T-helper 2 cell treated with Interferon-gamma antibody and Interleukin-4, amounts not matched to agents 5 μg/mL and 100 μg/mL, for 36 hours (primary cell): Measurements from ENCODE around the gene DAPL1.
"Not testable (repeated sequence)": the region's sequence is repeated elsewhere in the genome, so short reads cannot be mapped to it uniquely, and the experiment has no call there.

Source experiments
- DNase-seq: peaks from one replicate; pipeline ENCODE4 v3.0.0; 2021; ENCODE audit warnings: low spot score
- H3K27ac Mint-ChIP-seq: one replicate; pipeline ENCODE4 v1.8.0; 2021; ENCODE audit warnings: mild to moderate bottlenecking, mixed read lengths
- H3K27me3 Mint-ChIP-seq: one replicate; pipeline ENCODE4 v1.8.0; 2021; ENCODE audit warnings: low read depth, mixed read lengths
- H3K36me3 Mint-ChIP-seq: one replicate; pipeline ENCODE4 v1.8.0; 2021; ENCODE audit warnings: low read depth, mixed read lengths
- H3K4me1 Mint-ChIP-seq: one replicate; pipeline ENCODE4 v1.8.0; 2021; ENCODE audit warnings: low read depth, mixed read lengths
- H3K4me3 Mint-ChIP-seq: one replicate; pipeline ENCODE4 v1.8.0; 2022; ENCODE audit warnings: mild to moderate bottlenecking, moderate library complexity, mixed read lengths
- H3K9me3 Mint-ChIP-seq: one replicate; pipeline ENCODE4 v1.8.0; 2021; ENCODE audit warnings: mixed read lengths

Gene DAPL1

GRCh38 chr2:158822193-158822592, 27.1 kb downstream of the DAPL1 start:
- Mint-ChIP-seq H3K4me1 (peaks cover 3% of the 10 kb centered on the region), H3K9me3 (no peaks in the 10 kb centered on the region), H3K36me3 (no peaks in the 10 kb centered on the region), H3K27me3 (peaks cover 6% of the 10 kb centered on the region), H3K4me3 (no peak overlapping the region), H3K27ac (no peak overlapping the region)
- no peak for DNase-seq

DNA sequence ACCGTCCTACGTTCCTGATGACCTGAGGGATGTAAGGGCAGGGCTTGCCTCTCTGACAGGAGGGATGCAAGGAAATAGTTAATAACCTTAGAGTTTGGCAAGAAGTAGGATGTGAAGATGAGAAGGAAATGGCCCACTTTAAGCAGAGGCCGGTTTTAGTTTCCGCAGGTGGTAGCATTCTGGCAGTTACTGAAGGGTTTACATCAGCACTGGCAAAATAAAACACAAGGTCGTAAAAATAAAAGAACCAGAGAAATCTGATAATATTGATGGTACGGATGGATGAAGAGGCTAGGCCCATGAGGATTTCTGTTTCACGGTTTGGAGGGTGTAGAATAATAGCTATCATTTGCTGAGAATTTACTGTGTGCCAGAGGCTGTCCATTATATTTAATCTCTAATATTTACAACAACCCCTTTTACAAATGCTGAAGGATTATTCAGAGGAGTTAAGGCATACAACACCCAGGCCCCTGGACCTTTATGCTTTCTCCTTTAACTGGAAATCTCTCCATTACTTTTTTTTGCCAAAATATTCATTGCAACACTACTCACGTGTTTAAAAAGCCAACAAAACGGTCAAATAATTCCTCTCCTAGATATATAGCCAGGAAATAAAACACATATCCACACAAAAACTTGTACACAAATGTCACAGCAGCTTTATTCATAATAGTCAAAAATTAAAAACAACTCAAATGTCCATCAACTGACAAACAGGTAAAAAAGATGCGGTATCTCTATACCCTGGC, 28.5 kb downstream of the DAPL1 start:
- H3K36me3 Mint-ChIP-seq, result no peaks in the 10 kb centered on the region

DNA sequence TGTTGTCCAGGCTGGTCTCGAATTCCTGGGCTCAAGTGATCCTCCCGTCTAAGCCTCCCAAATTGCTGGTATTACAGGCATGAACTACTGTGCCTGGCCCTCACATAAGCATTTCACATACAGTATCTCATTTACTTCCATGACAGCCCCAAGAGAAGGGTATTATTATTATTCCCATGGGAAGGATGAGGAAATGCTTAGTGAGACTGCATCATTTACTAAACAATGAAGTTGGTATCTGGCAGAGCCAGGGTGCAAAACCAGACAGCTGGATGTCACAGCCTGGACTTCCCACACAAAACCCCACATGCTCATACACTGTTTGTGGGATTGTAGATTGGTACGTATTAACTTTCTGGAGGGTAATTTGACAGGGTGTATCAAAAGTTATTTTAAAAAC, 29.9 kb downstream of the DAPL1 start:
- Mint-ChIP-seq H3K36me3 (no peaks in the 10 kb centered on the region), H3K27me3 (peaks cover 3% of the 10 kb centered on the region), H3K4me1 (no peaks in the 10 kb centered on the region), H3K27ac (no peak overlapping the region), H3K9me3 (no peaks in the 10 kb centered on the region), H3K4me3 (no peak overlapping the region)
- no peak for DNase-seq

More for the DNA sequence above, 28.5 kb downstream of the DAPL1 start:
- no peaks in the 10 kb centered on the region for H3K9me3 Mint-ChIP-seq
- H3K4me3 Mint-ChIP-seq, result no peak overlapping the region
- H3K27ac Mint-ChIP-seq, result no peak overlapping the region
- no peaks in the 10 kb centered on the region for H3K4me1 Mint-ChIP-seq
- no peak for DNase-seq
- peaks cover 6% of the 10 kb centered on the region for H3K27me3 Mint-ChIP-seq

GRCh38 chr2:158826965-158827364, 31.8 kb downstream of the DAPL1 start:
- H3K4me1 Mint-ChIP-seq, result no peaks in the 10 kb centered on the region
- no peak for DNase-seq
- no peak overlapping the region for H3K27ac Mint-ChIP-seq
- no peaks in the 10 kb centered on the region for H3K9me3 Mint-ChIP-seq
- H3K27me3 Mint-ChIP-seq, result no peaks in the 10 kb centered on the region
- no peak overlapping the region for H3K4me3 Mint-ChIP-seq
- no peaks in the 10 kb centered on the region for H3K36me3 Mint-ChIP-seq

DNA sequence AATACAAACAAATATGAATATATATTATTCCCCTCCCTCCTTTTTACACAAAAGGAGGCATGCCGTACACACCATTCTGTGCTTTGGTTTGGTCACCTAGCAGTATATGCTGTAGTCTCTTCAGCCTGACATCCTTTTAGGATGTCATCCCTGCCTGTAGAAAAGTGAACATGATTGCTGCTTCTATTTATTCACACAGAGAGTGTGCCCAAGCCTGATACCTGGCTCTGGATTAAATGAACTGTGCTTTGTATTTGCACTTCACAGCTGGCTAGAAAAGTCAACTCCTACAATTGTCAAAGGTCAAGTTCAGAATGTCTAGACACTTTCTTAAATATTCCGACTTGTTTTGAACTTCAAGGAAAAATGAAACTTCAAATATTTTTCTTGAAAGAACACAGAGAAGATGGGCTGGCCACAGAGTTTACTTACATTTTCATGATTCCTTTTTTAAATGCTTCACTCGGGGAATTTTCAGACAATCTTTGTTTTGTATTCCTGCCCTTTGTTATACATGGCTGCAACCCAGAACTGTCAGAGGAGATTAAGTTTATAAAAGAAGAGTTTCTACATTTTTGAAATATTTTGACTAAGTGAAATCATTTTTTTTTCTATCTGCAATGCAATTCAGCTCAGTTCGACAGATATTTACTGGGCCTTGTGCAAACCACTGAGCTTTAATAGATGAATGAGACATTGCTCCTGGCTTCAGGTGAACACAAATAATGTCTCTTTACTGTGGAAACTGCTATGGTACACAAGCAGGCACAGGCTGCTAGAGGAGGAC, 33.5 kb downstream of the DAPL1 start:
- Mint-ChIP-seq H3K36me3 (no peaks in the 10 kb centered on the region), H3K4me3 (no peak overlapping the region), H3K9me3 (no peaks in the 10 kb centered on the region), H3K27ac (no peak overlapping the region), H3K27me3 (no peaks in the 10 kb centered on the region), H3K4me1 (no peaks in the 10 kb centered on the region)
- DNase-seq, result no peak

DNA sequence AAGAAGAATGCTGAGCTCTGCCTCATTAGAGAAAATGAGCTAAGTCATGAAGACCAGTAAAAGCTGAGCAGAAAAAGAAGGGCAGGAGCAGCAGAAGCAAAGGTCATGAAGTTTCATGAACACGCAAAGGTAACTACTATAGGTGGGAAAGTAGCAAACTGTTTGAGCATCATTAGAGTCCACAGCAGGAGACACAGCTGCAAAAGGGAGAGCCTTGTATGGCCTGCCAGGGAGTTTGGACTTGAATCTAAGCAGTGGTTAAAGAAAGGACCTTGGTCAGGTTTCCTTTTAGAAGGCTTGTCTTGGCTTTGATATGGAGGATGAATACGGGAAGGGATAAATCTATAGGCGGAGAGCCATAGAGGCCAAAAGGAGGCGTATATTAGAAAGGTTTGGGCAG, 34.0 kb downstream of the DAPL1 start:
- Mint-ChIP-seq H3K27ac (no peak overlapping the region), H3K4me3 (no peak overlapping the region), H3K9me3 (no peaks in the 10 kb centered on the region), H3K4me1 (no peaks in the 10 kb centered on the region), H3K27me3 (no peaks in the 10 kb centered on the region), H3K36me3 (no peaks in the 10 kb centered on the region)
- DNase-seq, result no peak

DNA sequence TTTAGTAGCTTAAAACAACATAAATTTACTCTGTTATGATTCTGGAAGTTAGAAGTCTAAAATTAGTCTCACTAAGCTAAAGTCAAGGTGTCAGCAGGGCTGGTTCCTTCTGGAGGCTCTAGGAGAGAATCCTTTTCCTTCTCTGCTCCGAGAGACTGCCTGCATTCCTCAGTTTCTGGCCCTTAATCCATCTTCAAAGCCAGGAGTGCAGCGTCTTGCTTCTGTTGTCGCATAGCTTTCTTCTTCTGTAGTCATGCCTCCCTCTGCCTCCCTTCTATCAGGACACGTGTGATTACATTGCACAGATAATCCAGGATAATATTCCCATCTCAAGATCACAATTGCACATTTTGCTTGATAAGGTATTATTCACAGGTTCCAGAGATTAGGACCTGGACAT, 35.1 kb downstream of the DAPL1 start:
- Mint-ChIP-seq H3K4me3 (no peak overlapping the region), H3K27ac (no peak overlapping the region), H3K27me3 (no peaks in the 10 kb centered on the region), H3K36me3 (no peaks in the 10 kb centered on the region), H3K4me1 (no peaks in the 10 kb centered on the region), H3K9me3 (no peaks in the 10 kb centered on the region)
- no peak for DNase-seq

DNA sequence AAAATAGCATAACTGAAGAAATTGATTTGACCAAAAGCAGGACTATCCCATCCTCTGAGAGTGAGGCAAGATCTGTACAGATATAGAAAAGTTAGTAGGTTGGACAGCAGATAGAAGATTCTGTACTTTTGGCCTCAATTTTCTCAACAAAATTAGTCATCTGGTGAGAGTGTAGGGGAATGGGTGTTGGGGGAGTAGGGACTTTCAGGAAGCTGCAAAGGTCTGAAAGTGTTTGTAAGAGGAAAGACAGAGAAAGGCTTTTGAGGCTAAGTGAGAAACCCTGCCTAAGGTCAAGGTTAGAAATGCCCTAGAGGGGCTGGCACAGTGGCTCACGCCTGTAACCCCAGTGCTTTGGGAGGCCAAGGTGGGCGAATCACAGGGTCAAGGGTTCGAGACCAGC, 40.3 kb downstream of the DAPL1 start:
- Mint-ChIP-seq H3K27ac (no peak overlapping the region), H3K4me3 (no peak overlapping the region), H3K27me3 (no peaks in the 10 kb centered on the region), H3K4me1 (no peaks in the 10 kb centered on the region), H3K9me3 (no peaks in the 10 kb centered on the region), H3K36me3 (no peaks in the 10 kb centered on the region)
- DNase-seq, result no peak

- no peak for DNase-seq
- Mint-ChIP-seq H3K27me3 (no peaks in the 10 kb centered on the region), H3K27ac (no peak overlapping the region), H3K4me1 (no peaks in the 10 kb centered on the region), H3K9me3 (no peaks in the 10 kb centered on the region), H3K36me3 (no peaks in the 10 kb centered on the region), H3K4me3 (no peak overlapping the region)
Observed at GRCh38 chr2:158837645-158838044, 42.5 kb downstream of the DAPL1 start.

DNA sequence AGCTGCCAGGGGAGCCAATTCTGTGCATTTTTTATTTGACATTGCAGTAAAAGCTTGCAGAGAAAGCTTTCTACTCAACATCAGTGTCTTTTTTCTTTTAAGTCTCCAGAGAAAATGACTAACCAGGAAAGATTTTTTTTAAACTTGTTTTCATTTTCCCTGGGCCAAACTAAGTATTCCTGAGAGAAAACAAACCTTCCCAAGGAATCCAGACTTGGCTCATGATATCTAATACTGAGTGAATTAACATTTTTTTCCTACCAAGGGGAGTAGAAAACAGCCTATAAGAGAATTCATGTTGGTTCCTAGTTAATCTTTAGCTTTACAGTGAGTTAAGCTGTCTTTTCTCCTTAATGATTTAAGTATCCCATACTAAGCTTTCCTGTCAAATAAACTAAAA, 46.7 kb downstream of the DAPL1 start:
- Mint-ChIP-seq H3K27ac (no peak overlapping the region), H3K9me3 (no peaks in the 10 kb centered on the region)
- DNase-seq, result no peak

DNA sequence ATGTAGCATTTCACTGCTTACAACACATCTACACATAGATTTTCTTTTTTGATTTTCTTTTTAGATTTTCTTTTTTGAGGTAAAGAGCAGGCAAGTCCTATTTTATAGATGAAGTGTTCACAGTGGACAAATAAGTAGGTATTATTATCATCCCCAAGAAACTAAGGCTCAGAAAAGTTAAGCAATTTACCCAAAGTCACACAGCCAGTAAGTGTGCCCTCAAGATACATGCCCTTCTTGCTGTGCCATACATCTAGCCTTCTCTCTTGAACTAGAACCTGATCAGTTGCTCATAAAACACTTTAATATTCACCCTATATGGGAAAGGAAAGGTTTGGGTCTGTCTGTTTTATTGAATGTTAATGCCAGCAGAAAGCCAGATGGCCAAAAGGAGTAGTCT, 50.3 kb downstream of the DAPL1 start:
- Mint-ChIP-seq H3K27me3 (peaks cover 4% of the 10 kb centered on the region), H3K4me3 (no peak overlapping the region), H3K36me3 (no peaks in the 10 kb centered on the region), H3K4me1 (no peaks in the 10 kb centered on the region), H3K9me3 (no peaks in the 10 kb centered on the region), H3K27ac (no peak overlapping the region)
- no peak for DNase-seq

More for the DNA sequence above, 46.7 kb downstream of the DAPL1 start:
- H3K4me1 Mint-ChIP-seq, result no peaks in the 10 kb centered on the region
- H3K4me3 Mint-ChIP-seq, result no peak overlapping the region
- no peaks in the 10 kb centered on the region for H3K36me3 Mint-ChIP-seq
- H3K27me3 Mint-ChIP-seq, result peaks cover 4% of the 10 kb centered on the region

DNA sequence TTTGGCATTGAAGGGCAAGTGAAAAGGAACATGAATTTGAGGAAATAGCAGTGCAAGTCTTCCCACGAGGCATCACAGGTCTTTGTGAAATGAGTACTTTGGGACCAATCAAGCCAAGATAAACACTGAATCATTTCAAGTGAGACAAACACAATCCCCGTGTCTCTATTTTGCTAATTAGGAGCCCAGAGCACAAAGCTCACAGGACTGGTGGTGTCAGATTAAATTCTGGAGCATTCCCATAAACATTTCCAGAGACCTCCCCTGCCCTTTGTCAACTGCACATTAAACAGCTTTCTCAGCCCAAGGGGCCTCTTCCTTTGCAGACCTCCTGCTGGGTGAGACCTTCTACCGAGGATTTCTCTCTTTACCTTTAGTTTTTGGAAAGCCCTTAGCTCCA, 50.7 kb downstream of the DAPL1 start:
- Mint-ChIP-seq H3K36me3 (no peaks in the 10 kb centered on the region), H3K9me3 (no peaks in the 10 kb centered on the region), H3K4me1 (no peaks in the 10 kb centered on the region), H3K4me3 (no peak overlapping the region), H3K27me3 (peaks cover 4% of the 10 kb centered on the region), H3K27ac (no peak overlapping the region)
- no peak for DNase-seq

DNA sequence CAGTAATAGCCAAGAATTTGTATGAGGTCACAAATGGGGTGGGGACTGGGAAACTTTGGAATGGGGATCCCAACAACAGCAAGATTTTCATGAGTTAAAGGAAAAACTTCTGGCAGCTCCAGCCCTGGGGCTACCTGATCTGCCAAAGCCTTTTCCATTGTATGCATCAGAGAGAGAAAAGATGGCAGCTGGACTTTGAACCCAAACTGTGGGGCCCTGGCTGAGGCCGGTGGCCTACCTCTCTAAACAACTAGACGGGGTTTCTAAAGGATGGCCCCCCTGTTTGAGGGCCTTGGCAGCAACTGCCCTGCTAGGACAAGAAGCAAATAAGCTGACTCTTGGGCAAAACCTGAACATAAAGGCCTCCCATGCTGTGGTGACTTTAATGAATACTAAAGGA, 52.4 kb downstream of the DAPL1 start:
- not testable (repeated sequence) for H3K4me1 Mint-ChIP-seq

GRCh38 chr2:158848031-158848970, 53.2 kb downstream of the DAPL1 start:
- H3K27ac Mint-ChIP-seq, H3K4me1 Mint-ChIP-seq, H3K4me3 Mint-ChIP-seq, H3K36me3 Mint-ChIP-seq, DNase-seq, H3K9me3 Mint-ChIP-seq, H3K27me3 Mint-ChIP-seq: not testable (repeated sequence)

More for the DNA sequence above, 52.4 kb downstream of the DAPL1 start:
- not testable (repeated sequence) for H3K27ac Mint-ChIP-seq, H3K4me3 Mint-ChIP-seq, H3K27me3 Mint-ChIP-seq, DNase-seq, H3K36me3 Mint-ChIP-seq, H3K9me3 Mint-ChIP-seq
